Thyroid gland (tissue), 4 donors: ENCODE results near the gene PDLIM4. TPM values are rescaled to one million over a fixed set of nuclear protein-coding genes. Genes with fewer than 3 reads are reported as not detected.
A peak's percentile ranks its signal among the peaks of the same experiment; 100 is the strongest.

Experiments used
- DNase-seq, 2 donors: peaks; one replicate each; pipeline ENCODE4 v3.0.0-alpha.2; 2019
- H3K27ac ChIP-seq, 3 donors: fragments of 200-600 bp; sonication (generic); 1 replicate in 2 of 3; 2 replicates in 1 of 3; pipeline ENCODE4 v1.5.1; 2016 to 2019; ENCODE audit warnings: mild to moderate bottlenecking in 1 of 3, moderate library complexity in 1 of 3
- H3K27me3 ChIP-seq: fragments of 200-600 bp; sonication (generic); one replicate; pipeline ENCODE4 v1.5.1; 2019
- H3K36me3 ChIP-seq, 2 donors: fragments of 200-600 bp; sonication (generic); one replicate each; pipeline ENCODE4 v1.5.1; 2016 to 2019
- H3K4me1 ChIP-seq, 2 donors: fragments of 200-600 bp; sonication (generic); one replicate each; pipeline ENCODE4 v1.5.1; 2017 to 2019
- H3K4me3 ChIP-seq, 3 donors: fragments of 200-600 bp; sonication (generic); replicated peaks in 1 of 3; 1 replicate in 2 of 3; 2 replicates in 1 of 3; pipeline ENCODE4 v1.5.1; 2016; ENCODE audit warnings: mild to moderate bottlenecking in 1 of 3
- H3K9me3 ChIP-seq: fragments of 200-600 bp; sonication (generic); one replicate; pipeline ENCODE4 v1.5.1; 2017
- POLR2A ChIP-seq, 2 donors: fragments of 450-650 bp; IDR thresholded peaks; one replicate each; pipeline ENCODE4 v1.6.1; 2017; ENCODE audit warnings: antibody characterized with exemption in 2 of 2, mild to moderate bottlenecking in 2 of 2, moderate library complexity in 1 of 2
- WGBS, 2 donors: methylation state at CpG; one replicate each; pipeline ENCODE4 v1.1.5; 2017; 5-methylcytosine and 5-hydroxymethylcytosine counted together
- intact Hi-C: fragments of 100-400 bp; cut with DNase I; formaldehyde crosslinking; loops from one replicate; pipeline ENCODE4 v1.15.1; 2023
- total RNA-seq, 4 donors: library from RNA; depleted of rRNA; stranded (reverse); fragments of >200 nt; gene quantifications; one replicate each; pipeline ENCODE4 v1.2.3, GENCODE V29; 2016
- TF ChIP-seq, protein P1 (sequence below), 6 experiments: fragments of 200-600 bp in 3 of 6; fragments of 450-650 bp in 3 of 6; sonication (generic) in 3 of 6; IDR thresholded peaks; one replicate each; pipeline ENCODE4 v1.5.1; 2016 to 2019; ENCODE audit warnings: antibody characterized with exemption in 6 of 6, mild to moderate bottlenecking in 2 of 6, inconsistent platforms in 1 of 6, moderate library complexity in 1 of 6

PDLIM4 gene
- total RNA-seq, 4 donors from 2014 or later: 6.0 to 25.4 (median 13.3) TPM

GRCh38 chr5:132222649-132223038 is 34.9 kb upstream of the PDLIM4 start:
- WGBS, 2 donors: 93 to 99% methylated on average over 3 of the region's 3 CpGs
- H3K36me3 ChIP-seq: peaks cover 0 to 3% of the 10 kb centered on the region in 2 donors
- TF ChIP-seq, protein P1, sequence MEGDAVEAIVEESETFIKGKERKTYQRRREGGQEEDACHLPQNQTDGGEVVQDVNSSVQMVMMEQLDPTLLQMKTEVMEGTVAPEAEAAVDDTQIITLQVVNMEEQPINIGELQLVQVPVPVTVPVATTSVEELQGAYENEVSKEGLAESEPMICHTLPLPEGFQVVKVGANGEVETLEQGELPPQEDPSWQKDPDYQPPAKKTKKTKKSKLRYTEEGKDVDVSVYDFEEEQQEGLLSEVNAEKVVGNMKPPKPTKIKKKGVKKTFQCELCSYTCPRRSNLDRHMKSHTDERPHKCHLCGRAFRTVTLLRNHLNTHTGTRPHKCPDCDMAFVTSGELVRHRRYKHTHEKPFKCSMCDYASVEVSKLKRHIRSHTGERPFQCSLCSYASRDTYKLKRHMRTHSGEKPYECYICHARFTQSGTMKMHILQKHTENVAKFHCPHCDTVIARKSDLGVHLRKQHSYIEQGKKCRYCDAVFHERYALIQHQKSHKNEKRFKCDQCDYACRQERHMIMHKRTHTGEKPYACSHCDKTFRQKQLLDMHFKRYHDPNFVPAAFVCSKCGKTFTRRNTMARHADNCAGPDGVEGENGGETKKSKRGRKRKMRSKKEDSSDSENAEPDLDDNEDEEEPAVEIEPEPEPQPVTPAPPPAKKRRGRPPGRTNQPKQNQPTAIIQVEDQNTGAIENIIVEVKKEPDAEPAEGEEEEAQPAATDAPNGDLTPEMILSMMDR (IDR thresholded peaks at IDR 0.05): no peak
- TF ChIP-seq POLR2A (IDR thresholded peaks at IDR 0.05): no peak
- no peak overlapping the region for H3K4me3 ChIP-seq
- no peak overlapping the region for H3K27ac ChIP-seq
- H3K9me3 ChIP-seq: no peaks in the 10 kb centered on the region
- intact Hi-C loops: no loop called here
- no peak for DNase-seq
- H3K27me3 ChIP-seq: no peaks in the 10 kb centered on the region
- H3K4me1 ChIP-seq: peaks cover 23 to 46% of the 10 kb centered on the region in 2 donors

DNA sequence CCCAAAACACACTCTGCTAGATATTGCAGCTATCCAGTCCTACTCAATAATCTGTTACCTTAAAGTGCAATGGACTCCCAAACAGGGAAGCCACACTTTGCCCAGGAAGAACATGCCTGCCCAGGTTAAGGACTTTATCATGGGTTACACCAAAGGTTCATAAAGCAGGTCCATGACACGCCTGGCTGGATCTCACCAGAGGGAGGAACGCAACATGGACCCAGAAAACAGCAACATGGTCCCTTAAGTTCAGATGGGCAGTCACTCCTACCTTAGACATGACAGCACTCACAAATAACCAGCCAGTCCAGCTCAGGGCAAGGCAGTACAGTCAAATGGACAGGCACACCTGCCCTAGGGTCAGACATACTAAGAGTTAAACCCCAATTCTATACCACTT is 33.6 kb upstream of the PDLIM4 start:
- Histone ChIP-seq H3K4me3 (no peak overlapping the region), H3K36me3 (no peaks in the 10 kb centered on the region), H3K27ac (peak overlapping the region in 1 of 3 donors; percentile 50), H3K9me3 (no peaks in the 10 kb centered on the region), H3K27me3 (no peaks in the 10 kb centered on the region), H3K4me1 (peaks cover 23 to 50% of the 10 kb centered on the region in 2 donors)
- DNase-seq: no peak
- TF ChIP-seq POLR2A (IDR thresholded peaks at IDR 0.05): no peak
- TF ChIP-seq, protein P1 (IDR thresholded peaks at IDR 0.05): no peak
- 100% methylated on average over 2 of the region's 2 CpGs for WGBS, 2 donors
- intact Hi-C loops: no loop called here

- H3K36me3 ChIP-seq: no peaks in the 10 kb centered on the region
- no peaks in the 10 kb centered on the region for H3K27me3 ChIP-seq
- WGBS, 2 donors: 61 to 74% methylated on average over 1 of the region's 1 CpG
- no peak overlapping the region for H3K4me3 ChIP-seq
- no peak for TF ChIP-seq POLR2A (IDR thresholded peaks at IDR 0.05)
- TF ChIP-seq, protein P1 (IDR thresholded peaks at IDR 0.05): no peak
- DNase-seq: peak; percentile 64 to 68
- no peaks in the 10 kb centered on the region for H3K9me3 ChIP-seq
- intact Hi-C loops: no loop called here
- peak overlapping the region in 2 of 3 donors; percentile 45 to 50 for H3K27ac ChIP-seq
- peaks cover 23 to 50% of the 10 kb centered on the region in 2 donors for H3K4me1 ChIP-seq
These were observed 32.8 kb upstream of the PDLIM4 start for GRCh38 chr5:132224716-132225115.

DNA sequence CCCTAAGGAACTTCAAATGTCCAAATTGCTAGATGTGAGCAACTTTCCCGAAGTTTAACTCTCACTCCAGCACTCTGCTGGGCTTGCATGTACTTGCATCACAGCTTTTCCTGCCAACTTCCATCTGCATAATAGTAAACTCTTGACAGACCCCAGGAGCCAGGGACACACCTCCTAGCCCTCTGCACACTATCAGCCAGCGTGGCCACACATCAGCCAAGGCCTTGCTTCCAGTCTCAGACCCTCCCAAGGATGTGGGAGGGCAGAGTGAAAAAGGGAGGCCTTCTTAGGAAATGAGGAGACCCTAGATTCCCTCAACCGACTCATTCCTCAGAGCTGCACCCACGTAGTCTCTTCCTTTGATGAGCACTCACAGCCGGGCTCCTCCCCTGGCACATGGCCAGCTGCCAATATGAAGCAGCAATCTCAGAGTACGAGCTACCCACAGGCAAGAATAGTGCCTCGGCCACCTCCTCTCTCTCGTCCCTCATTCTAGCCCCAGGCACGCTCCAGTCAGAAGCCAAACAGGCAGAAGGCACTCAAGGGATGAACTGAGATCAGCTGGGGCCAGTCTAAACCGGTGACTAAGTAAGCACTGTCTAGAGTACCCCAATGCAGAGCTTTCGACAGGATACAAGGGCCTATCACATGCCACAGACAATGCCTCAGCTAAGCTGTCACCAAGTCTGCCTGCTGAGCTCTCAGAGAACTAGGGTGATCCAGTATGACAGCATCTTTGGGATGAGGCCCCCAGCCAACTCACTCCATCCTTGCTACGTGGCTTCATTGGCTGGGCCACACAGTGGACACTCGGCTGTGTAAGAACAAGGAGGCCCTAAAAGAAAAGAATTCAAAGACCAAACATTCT is 32.1 kb upstream of the PDLIM4 start:
- Histone ChIP-seq H3K27me3 (no peaks in the 10 kb centered on the region), H3K4me1 (peaks cover 23 to 50% of the 10 kb centered on the region in 2 donors), H3K9me3 (no peaks in the 10 kb centered on the region), H3K4me3 (no peak overlapping the region), H3K27ac (peak overlapping the region in 2 of 3 donors; percentile 45 to 50), H3K36me3 (no peaks in the 10 kb centered on the region)
- TF ChIP-seq POLR2A (IDR thresholded peaks at IDR 0.05): no peak
- TF ChIP-seq, protein P1 (IDR thresholded peaks at IDR 0.05): no peak
- WGBS, 2 donors: 52 to 55% methylated on average over 8 to 13 of the region's 13 CpGs
- intact Hi-C loops: no loop called here
- DNase-seq: peak; percentile 53 to 66
